Large intestine (tissue), 3 donors: Measurements from ENCODE around the gene FLII. TPM values are rescaled to one million over a fixed set of nuclear protein-coding genes. Genes with fewer than 3 reads are reported as not detected.

Source experiments
- DNase-seq, 2 donors: peaks; one replicate each; pipeline versions ENCODE4 v3.0.0 to v3.0.0-alpha.2; 2013
- H3K27ac ChIP-seq: one replicate; pipeline ENCODE4 v1.5.1; 2013; ENCODE audit warnings: low read length
- H3K27me3 ChIP-seq: 2 replicates; pipeline ENCODE4 v1.6.1; 2013; ENCODE audit warnings: low read length; ENCODE audit not compliant: control insufficient read depth, insufficient read depth
- H3K36me3 ChIP-seq: 2 replicates; pipeline ENCODE4 v1.6.1; 2013; ENCODE audit warnings: low read length; ENCODE audit not compliant: control insufficient read depth, insufficient read depth
- H3K4me1 ChIP-seq: one replicate; pipeline ENCODE4 v1.6.1; 2013; ENCODE audit warnings: low read length; ENCODE audit not compliant: control insufficient read depth, insufficient read depth
- H3K4me3 ChIP-seq: one replicate; pipeline ENCODE4 v1.5.1; 2013; ENCODE audit warnings: low read length
- H3K9me3 ChIP-seq: one replicate; pipeline ENCODE4 v1.6.1; 2013; ENCODE audit warnings: mild to moderate bottlenecking, low read depth, low read length, moderate library complexity; ENCODE audit not compliant: control insufficient read depth
- WGBS: methylation state at CpG from one replicate; pipeline ENCODE4 v1.1.5; 2013; ENCODE audit warnings: low lambda C conversion rate; ENCODE audit not compliant: insufficient coverage; 5-methylcytosine and 5-hydroxymethylcytosine counted together
- polyA plus RNA-seq: library from polyadenylated mRNA; unstranded; fragments of 120-200 nt; gene quantifications from one replicate; pipeline ENCODE4 v1.2.1, GENCODE V29; 2013

FLII gene
- polyA plus RNA-seq, 1 donor = 161 TPM

DNA sequence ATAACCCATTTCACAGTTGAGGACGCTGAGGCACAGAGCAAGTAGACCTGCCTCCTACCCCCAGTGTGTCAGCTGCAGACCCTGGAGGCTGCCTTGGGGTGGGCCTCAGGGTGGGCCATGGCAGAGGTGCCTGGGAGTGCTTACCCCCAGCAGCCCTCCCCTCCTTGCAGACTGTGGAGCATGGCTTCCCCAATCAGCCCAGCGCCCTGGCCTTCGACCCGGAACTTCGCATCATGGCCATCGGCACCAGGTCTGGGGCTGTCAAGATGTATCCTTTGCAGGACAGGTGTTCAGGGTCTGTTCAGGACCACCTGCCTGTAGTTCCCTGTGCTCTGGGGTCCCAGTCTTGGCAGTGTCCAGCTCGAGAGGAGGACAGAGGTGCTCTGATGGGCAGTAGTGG lies 28.8 kb downstream of the FLII start:
- Histone ChIP-seq H3K27me3 (no peaks in the 10 kb centered on the region), H3K4me1 (peaks cover 12% of the 10 kb centered on the region), H3K4me3 (no peak overlapping the region), H3K36me3 (peaks cover 16% of the 10 kb centered on the region), H3K9me3 (no peaks in the 10 kb centered on the region), H3K27ac (no peak overlapping the region)
- WGBS = no CpG with 5 or more reads among the region's 7 CpGs
- DNase-seq = no peak

DNA sequence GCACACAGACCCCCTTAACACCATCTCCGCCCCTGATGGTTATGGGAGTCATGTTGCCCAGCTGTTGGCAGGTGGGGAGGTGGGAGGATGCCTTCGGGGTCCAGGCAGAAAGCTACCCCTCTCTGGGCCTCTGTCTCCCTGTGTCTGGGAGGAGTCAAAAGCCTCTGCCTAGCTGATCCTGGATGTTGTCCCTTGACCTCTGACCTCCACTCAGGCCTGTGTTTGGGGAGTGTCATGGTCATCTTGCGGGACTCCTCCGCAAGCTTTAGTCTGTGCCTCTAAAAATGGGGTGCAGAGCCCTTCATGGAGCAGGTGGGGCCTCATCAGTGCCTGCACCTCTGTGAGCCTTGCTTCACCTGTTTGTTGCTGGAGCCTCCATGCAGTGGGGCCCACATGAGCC lies 29.3 kb downstream of the FLII start:
- no peak for DNase-seq
- H3K27me3 ChIP-seq = no peaks in the 10 kb centered on the region
- peaks cover 11% of the 10 kb centered on the region for H3K36me3 ChIP-seq
- no peak overlapping the region for H3K4me3 ChIP-seq
- peaks cover 17% of the 10 kb centered on the region for H3K4me1 ChIP-seq
- H3K27ac ChIP-seq = no peak overlapping the region
- H3K9me3 ChIP-seq = no peaks in the 10 kb centered on the region
- no CpG with 5 or more reads among the region's 4 CpGs for WGBS

DNA sequence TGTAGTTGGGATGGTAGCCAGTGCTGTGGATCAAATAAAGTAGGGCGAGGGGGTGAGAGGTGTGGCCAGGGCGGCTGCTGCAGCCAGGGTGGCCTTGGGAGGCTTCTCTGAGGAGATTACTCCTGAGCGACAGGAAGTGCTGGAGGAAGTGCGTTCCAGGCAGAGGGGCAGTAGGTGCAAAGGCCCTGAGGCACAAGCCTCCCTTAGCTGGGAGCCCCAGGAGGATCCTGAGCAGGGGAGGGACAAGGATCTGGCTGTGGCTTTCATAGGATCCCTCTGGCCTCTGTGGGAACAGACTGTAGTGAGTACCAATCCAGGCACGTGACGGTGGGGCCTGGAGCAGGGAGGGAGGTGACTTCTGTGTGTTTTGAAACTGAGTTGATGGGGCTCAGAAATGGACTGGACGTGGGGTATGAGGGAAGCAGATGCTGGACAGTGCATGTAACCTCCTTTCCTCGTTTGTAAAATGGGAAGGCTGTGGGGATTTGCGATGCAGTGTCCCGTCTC lies 30.3 kb downstream of the FLII start:
- Histone ChIP-seq H3K27ac (no peak overlapping the region), H3K9me3 (no peaks in the 10 kb centered on the region), H3K27me3 (no peaks in the 10 kb centered on the region), H3K4me1 (peaks cover 20% of the 10 kb centered on the region), H3K36me3 (peaks cover 3% of the 10 kb centered on the region), H3K4me3 (no peak overlapping the region)
- WGBS = no CpG with 5 or more reads among the region's 10 CpGs
- no peak for DNase-seq

DNA sequence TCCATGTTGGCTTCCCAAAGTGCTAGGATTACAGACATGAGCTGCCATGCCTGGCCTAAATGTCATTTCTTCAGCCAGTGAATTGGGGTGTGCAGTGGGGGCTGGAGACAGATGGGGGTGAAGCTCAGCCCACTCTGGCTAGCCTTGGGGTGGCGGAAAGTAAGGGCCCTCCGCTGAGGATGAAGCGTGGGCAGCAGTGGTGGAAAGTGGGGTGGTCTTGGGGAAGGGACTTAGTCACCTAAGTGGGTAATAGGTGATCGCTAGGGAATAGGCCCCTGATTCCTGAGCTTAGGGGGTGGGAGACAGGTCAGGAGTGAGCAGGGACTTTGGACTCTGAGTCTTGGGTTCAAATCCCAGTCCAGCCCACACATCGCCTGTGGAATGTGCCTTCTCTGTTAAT lies 30.9 kb downstream of the FLII start:
- H3K4me3 ChIP-seq = no peak overlapping the region
- H3K4me1 ChIP-seq = peaks cover 20% of the 10 kb centered on the region
- H3K36me3 ChIP-seq = peaks cover 2% of the 10 kb centered on the region
- WGBS = no CpG with 5 or more reads among the region's 5 CpGs
- no peak overlapping the region for H3K27ac ChIP-seq
- DNase-seq = no peak
- H3K9me3 ChIP-seq = no peaks in the 10 kb centered on the region
- H3K27me3 ChIP-seq = no peaks in the 10 kb centered on the region

DNA sequence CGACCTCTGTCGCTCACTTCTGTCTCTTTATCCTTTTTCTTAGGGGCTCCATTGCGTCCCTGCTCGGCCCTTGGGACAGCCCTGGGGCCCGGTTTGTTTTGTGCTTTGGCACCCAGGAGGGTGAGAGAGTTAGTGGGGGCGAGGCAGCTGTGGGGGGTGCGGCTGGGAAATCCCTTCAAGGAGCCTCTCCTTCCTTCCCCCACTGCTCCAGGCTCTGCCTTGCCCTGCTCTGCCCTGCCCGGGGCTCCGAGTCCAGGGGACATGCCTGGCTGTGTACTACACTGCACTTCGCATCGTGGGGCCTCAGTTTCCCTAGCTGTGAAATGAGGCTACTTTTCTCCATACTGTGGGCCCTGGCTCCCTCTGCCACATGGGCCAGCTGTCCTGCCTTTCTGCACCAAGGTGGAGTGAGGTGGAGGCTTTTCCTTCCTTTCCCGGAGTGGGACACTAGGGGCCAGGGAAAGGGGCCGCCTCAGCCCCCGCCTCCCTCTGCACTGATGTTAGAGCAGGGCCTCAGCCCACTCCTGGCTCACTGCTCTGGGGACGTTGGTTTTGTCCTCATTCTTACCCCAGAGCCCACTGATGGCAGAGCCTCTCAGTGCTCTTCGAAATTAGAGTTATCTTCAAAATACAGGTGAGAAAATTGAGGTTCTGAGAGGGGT lies 32.1 kb downstream of the FLII start:
- peak in 1 of 2 donors; percentile 32 for DNase-seq
- no CpG with 5 or more reads among the region's 16 CpGs for WGBS
- H3K4me1 ChIP-seq = peaks cover 20% of the 10 kb centered on the region
- no peaks in the 10 kb centered on the region for H3K27me3 ChIP-seq
- H3K4me3 ChIP-seq = peak overlapping the region; percentile 85
- no peaks in the 10 kb centered on the region for H3K9me3 ChIP-seq
- H3K36me3 ChIP-seq = no peaks in the 10 kb centered on the region
- no peak overlapping the region for H3K27ac ChIP-seq

DNA sequence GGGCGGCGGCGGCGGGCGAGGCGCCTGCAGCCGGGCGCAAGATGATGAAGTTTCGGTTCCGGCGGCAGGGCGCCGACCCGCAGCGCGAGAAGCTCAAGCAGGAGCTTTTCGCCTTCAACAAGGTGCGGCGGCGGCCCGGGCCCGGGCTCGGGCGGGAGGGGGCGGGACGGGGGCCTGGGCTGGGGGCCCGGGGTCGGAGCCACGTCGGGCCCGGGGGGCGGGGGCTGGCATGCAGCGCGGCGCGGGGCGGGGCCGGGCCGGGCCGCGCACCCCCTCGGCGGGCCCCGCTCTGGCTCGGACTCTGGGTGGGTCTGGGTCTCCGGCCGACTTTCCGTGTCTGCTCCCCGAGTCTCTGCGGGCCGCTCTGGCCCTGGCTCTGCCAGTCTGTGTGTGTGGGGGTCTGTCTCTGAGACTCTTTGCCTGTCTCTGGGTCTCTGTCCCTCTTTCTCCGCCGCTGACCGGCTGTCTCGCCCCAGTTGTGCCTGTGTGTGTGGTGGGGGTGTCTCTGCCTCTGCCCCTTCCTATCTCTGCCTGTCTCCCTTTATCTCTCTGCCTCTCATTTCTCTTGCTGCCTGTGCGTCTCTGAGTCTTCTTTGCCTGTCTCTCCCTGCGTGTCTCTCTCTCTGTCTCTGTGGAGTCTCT lies 32.8 kb downstream of the FLII start:
- Histone ChIP-seq H3K9me3 (no peaks in the 10 kb centered on the region), H3K27me3 (no peaks in the 10 kb centered on the region), H3K36me3 (no peaks in the 10 kb centered on the region), H3K4me3 (peak overlapping the region; percentile 85), H3K4me1 (peaks cover 20% of the 10 kb centered on the region), H3K27ac (no peak overlapping the region)
- peak in 1 of 2 donors; percentile 34 for DNase-seq
- WGBS = 0% methylated on average over 1 of the region's 57 CpGs

DNA sequence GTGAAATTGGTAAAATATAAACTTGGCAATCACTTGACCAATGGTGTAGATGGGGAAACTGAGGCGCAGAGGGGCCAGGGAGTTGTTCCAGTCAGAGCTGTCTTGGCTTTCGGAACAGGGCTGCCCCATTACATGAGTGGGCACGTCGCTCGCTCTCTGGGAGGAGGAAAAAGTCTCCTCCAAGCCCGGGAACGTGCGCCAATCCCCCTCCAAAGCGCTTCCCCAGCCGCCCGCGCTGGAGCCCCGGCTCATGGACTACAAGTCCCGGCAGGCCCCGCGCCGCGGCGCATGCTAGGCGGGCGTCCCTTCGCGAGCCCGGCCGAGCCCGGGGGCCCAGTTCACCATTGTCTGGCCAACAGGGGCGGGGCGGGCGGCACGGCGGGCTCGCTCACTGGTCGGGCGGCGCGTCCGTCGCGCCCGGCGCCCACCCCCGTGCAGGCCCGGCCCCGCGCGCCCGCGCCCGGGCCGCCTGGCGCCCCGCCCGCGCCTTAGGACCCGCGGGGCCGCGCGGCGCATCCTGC lies 33.4 kb downstream of the FLII start, which contains the start of gene LLGL1:
Gene LLGL1, plus strand, starts transcription at position 515 of the 521 bp plus-strand sequence. CDS start 48 bp downstream, outside the sequence.
- no CpG with 5 or more reads among the region's 60 CpGs for WGBS
- Histone ChIP-seq H3K4me1 (peaks cover 20% of the 10 kb centered on the region), H3K27ac (peak within 1 kb of the TSS; percentile 44), H3K36me3 (no peaks in the 10 kb centered on the region), H3K9me3 (no peaks in the 10 kb centered on the region), H3K4me3 (peak within 1 kb of the TSS; percentile 85), H3K27me3 (no peaks in the 10 kb centered on the region)
- peak; percentile 94 to 97 for DNase-seq

DNA sequence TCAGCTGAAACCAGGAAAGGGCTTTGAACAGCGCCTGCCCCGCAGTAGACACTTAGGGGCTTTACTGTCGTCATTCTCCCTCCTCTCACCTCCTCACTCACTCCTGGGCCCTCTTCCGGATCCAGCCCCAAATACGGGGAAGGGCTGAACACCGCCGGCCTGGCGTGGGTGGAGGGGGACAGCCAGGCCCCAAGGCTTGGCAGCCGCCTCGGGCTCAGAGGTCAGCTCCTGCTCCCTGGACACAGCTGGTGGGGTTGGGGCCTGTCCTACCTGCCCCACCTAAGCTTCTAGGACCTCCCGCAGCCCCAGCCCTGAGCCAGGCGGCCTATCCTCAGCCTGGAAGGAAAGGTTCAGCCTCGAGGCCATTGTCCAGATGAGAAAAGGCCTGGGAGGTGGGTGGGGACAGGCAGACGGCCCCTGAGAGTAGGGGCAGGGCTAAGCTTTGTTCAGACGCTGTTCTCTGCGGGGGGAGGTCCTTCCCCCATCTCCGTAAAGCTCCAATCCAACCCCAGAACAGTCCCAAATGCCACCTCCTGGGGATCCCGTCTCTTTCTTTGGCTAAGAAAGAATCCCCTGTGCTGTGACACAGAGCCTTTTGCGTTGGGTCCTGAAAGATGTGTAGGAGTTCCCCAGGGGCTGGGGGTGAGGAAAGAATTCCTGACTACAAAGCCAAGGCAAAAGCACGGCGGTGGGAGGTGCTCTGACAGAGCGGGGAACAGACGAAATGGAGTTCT lies 34.0 kb downstream of the FLII start:
- H3K4me3 ChIP-seq = peak overlapping the region; percentile 53
- H3K27ac ChIP-seq = peak overlapping the region; percentile 44
- WGBS = no CpG with 5 or more reads among the region's 23 CpGs
- H3K27me3 ChIP-seq = no peaks in the 10 kb centered on the region
- no peaks in the 10 kb centered on the region for H3K9me3 ChIP-seq
- peak in 1 of 2 donors; percentile 17 for DNase-seq
- H3K4me1 ChIP-seq = peaks cover 20% of the 10 kb centered on the region
- no peaks in the 10 kb centered on the region for H3K36me3 ChIP-seq

DNA sequence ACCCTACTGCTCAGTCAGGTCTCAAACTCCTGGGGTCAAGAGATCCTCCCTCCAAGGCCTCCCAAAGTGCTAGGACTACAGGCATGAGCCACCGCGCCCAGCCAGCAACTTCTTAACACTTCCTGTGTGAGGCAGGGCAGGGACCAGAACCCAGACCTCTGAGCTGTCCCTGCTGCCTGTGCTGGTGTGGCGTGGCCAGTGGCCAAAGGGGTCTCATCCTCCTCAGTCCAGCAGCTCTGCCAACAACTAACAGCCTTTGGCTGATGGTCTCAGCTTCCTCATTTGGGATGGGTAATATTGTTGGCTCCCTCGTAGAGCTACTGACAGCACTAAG lies 34.5 kb downstream of the FLII start:
- WGBS = no CpG with 5 or more reads among the region's 4 CpGs
- Histone ChIP-seq H3K9me3 (no peaks in the 10 kb centered on the region), H3K27me3 (no peaks in the 10 kb centered on the region), H3K4me1 (peaks cover 20% of the 10 kb centered on the region), H3K27ac (no peak overlapping the region), H3K36me3 (no peaks in the 10 kb centered on the region), H3K4me3 (no peak overlapping the region)
- no peak for DNase-seq

DNA sequence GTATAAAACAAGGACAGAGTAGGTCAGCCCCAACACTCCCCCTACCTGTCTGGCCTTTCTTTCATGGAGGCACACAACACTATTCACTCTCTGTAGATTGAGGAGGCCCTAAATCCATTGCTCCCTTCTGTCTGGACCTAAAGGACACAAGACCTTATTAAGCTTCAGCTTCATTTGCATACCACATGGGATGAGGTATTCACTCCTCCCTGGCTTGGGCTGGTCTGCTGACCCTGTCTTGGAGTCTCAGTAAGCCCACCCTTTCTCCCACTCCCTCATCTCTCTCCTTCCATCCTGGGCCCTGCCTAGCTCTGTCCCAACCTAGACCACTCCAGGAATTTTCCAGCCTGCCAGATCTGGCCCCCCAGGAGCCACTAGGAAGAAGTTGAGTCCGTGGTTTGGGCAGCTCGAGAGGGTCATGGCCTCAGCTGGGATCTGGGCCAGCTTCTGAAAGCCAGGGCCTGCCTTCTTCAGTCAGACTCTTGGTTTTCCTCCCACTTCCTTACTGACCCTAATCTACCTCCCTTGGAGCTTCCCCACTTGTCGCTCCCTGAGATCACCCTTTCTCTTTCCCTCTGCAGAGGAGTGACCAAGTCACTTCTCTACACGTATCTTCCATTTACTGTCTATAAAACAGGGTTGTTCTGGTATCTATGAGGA lies 39.7 kb downstream of the FLII start:
- no peaks in the 10 kb centered on the region for H3K36me3 ChIP-seq
- WGBS = no CpG with 5 or more reads among the region's 4 CpGs
- no peak for DNase-seq
- H3K9me3 ChIP-seq = no peaks in the 10 kb centered on the region
- no peak overlapping the region for H3K27ac ChIP-seq
- H3K27me3 ChIP-seq = no peaks in the 10 kb centered on the region
- H3K4me1 ChIP-seq = no peaks in the 10 kb centered on the region
- H3K4me3 ChIP-seq = no peak overlapping the region
